Testis (tissue), 3 donors: ENCODE measurements around the gene FAM193A. TPM values are rescaled to one million over a fixed set of nuclear protein-coding genes. Genes with fewer than 3 reads are reported as not detected.
A peak's percentile ranks its signal among the peaks of the same experiment; 100 is the strongest.
"Not testable (repeated sequence)": the region's sequence is repeated elsewhere in the genome, so short reads cannot be mapped to it uniquely, and the experiment has no call there.

ENCODE experiments used
- DNase-seq: peaks from one replicate; pipeline ENCODE4 v3.0.0-alpha.2; 2019
- H3K27ac ChIP-seq, 2 donors: fragments of 200-600 bp; sonication (generic); one replicate each; pipeline ENCODE4 v1.5.1; 2019
- H3K27me3 ChIP-seq: fragments of 200-600 bp; sonication (generic); one replicate; pipeline ENCODE4 v1.5.1; 2019
- H3K36me3 ChIP-seq: fragments of 200-600 bp; sonication (generic); one replicate; pipeline ENCODE4 v1.5.1; 2017; ENCODE audit warnings: low read depth; ENCODE audit errors: missing control alignments
- H3K4me1 ChIP-seq: fragments of 200-600 bp; sonication (generic); one replicate; pipeline ENCODE4 v1.5.1; 2019
- H3K4me3 ChIP-seq, 2 donors: fragments of 200-600 bp; sonication (generic); one replicate each; pipeline ENCODE4 v1.5.1; 2017 to 2019
- H3K9me3 ChIP-seq: fragments of 200-600 bp; sonication (generic); one replicate; pipeline ENCODE4 v1.5.1; 2017
- CTCF ChIP-seq, 3 experiments: fragments of 450-650 bp in 2 of 3; fragments of 200-600 bp in 1 of 3; sonication (generic) in 1 of 3; IDR thresholded peaks; one replicate each; pipeline ENCODE4 v1.5.1; 2016 to 2019; ENCODE audit warnings: antibody characterized with exemption in 3 of 3, mild to moderate bottlenecking in 2 of 3, moderate library complexity in 1 of 3
- POLR2A ChIP-seq: fragments of 450-650 bp; IDR thresholded peaks from one replicate; pipeline ENCODE4 v1.6.1; 2017; ENCODE audit warnings: antibody characterized with exemption, mild to moderate bottlenecking, moderate library complexity
- WGBS, 2 donors: methylation state at CpG; one replicate each; pipeline ENCODE4 v1.1.5; 2018; 5-methylcytosine and 5-hydroxymethylcytosine counted together
- intact Hi-C: fragments of 100-400 bp; cut with DNase I; formaldehyde crosslinking; loops from one replicate; pipeline ENCODE4 v1.15.1; 2023; ENCODE audit warnings: low total_unique reads
- polyA plus RNA-seq: library from polyadenylated mRNA; stranded (reverse); fragments of 350-450 nt; fragmentation: Illumina TruSeq; extraction: RNeasy Lipid Tissue Mini Kit (QIAGEN cat#74804); gene quantifications from one replicate; pipeline ENCODE4 v1.2.3, GENCODE V29; 2014; ENCODE audit warnings: low read depth, low replicate concordance; ENCODE audit not compliant: insufficient read depth
- total RNA-seq, 2 donors: library from RNA; depleted of rRNA; stranded (reverse); fragments of >200 nt; gene quantifications; one replicate each; pipeline ENCODE4 v1.2.3, GENCODE V29; 2016

The FAM193A gene
- total and polyA plus RNA-seq, 3 donors from 2014 or later = 50.4 to 92.4 (median 78.7) TPM

GRCh38 chr4:2588259-2588658 lies 51.8 kb downstream of the FAM193A start:
- H3K27me3 ChIP-seq = no peaks in the 10 kb centered on the region
- H3K27ac ChIP-seq = no peak overlapping the region
- WGBS, 2 donors = 85 to 90% methylated on average over 3 of the region's 3 CpGs
- no peaks in the 10 kb centered on the region for H3K9me3 ChIP-seq
- H3K4me3 ChIP-seq = no peak overlapping the region
- no peak for TF ChIP-seq POLR2A
- no peak for TF ChIP-seq CTCF (IDR thresholded peaks at IDR 0.05)
- intact Hi-C loops = no loop called here
- peaks cover 25% of the 10 kb centered on the region for H3K4me1 ChIP-seq
- no peaks in the 10 kb centered on the region for H3K36me3 ChIP-seq
- no peak for DNase-seq

DNA sequence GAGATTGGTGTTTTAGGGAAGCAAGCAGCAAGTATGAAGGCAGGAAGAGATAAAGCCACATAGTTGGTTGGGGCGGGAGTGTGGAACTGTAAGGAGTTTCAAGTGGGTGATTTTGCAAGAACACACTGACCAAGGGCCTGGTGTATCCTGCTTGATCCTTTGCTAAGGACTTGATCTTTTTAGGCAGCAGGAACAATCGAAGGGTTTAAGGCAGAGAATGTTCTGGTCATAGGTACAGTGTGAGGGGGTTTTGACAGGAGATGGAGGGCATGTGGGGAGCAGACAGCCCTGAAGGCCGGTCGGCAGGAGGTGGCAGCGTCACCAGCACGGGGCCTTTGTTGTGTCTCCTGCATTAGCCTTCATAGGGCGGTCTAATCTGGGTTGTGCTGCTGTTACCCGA lies 54.7 kb downstream of the FAM193A start:
- no peaks in the 10 kb centered on the region for H3K27me3 ChIP-seq
- no peaks in the 10 kb centered on the region for H3K36me3 ChIP-seq
- intact Hi-C loops = no loop called here
- H3K4me3 ChIP-seq = no peak overlapping the region
- no peaks in the 10 kb centered on the region for H3K9me3 ChIP-seq
- H3K4me1 ChIP-seq = peaks cover 29% of the 10 kb centered on the region
- DNase-seq = peak; percentile 54
- H3K27ac ChIP-seq = peak overlapping the region; percentile 44 to 48
- TF ChIP-seq CTCF (IDR thresholded peaks at IDR 0.05) = no peak
- no peak for TF ChIP-seq POLR2A
- WGBS, 2 donors = 42% methylated on average over 8 of the region's 8 CpGs

DNA sequence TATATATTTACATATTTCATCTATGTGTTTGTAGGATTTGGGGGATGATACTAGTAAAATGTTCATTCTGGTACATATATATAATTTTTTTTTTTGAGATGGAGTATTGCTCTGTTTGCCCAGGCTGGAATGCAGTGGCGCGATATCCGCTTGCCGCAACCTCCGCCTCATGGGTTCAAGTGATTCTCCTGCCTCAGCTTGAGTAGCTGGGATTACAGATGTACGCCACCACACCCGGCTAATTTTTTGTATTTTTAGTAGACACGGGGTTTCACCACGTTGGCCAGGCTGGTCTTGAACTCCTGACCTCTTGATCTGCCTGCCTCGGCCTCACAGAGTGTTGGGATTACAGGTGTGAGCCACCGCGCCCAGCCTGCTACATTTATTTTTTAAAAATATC lies 55.6 kb downstream of the FAM193A start:
- DNase-seq, intact Hi-C loops, H3K27me3 ChIP-seq, H3K27ac ChIP-seq, H3K4me3 ChIP-seq, H3K9me3 ChIP-seq, H3K36me3 ChIP-seq: not testable (repeated sequence)
- peaks cover 37% of the 10 kb centered on the region for H3K4me1 ChIP-seq
- WGBS, 2 donors = 85 to 86% methylated on average over 12 of the region's 12 CpGs

DNA sequence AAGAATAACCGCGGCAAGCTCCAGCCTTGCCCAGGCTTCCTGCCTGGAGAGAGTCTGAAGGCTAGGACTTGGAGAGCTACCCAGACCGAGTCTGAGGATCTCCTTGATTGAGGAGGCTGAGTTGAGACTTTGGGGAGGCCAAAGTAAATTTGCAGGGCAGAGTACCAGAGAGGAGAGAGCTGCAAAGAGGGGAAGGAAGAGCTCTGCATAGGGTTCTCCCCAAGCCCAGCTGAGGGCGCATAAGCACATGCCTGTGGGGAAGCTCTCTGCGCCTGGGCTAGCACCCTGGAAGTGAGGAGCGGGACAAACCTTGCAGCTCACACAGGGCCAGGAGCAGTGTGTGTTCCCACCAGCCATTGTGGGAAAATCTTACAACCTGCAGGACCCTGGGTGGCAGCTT lies 56.1 kb downstream of the FAM193A start:
- intact Hi-C loops = no loop called here
- no peaks in the 10 kb centered on the region for H3K9me3 ChIP-seq
- H3K36me3 ChIP-seq = no peaks in the 10 kb centered on the region
- H3K27ac ChIP-seq = no peak overlapping the region
- H3K27me3 ChIP-seq = no peaks in the 10 kb centered on the region
- no peak for TF ChIP-seq POLR2A
- TF ChIP-seq CTCF (IDR thresholded peaks at IDR 0.05) = no peak
- H3K4me1 ChIP-seq = peaks cover 37% of the 10 kb centered on the region
- DNase-seq = no peak
- no peak overlapping the region for H3K4me3 ChIP-seq
- 67 to 72% methylated on average over 6 of the region's 6 CpGs for WGBS, 2 donors

GRCh38 chr4:2593003-2593402 lies 56.6 kb downstream of the FAM193A start:
- intact Hi-C loops = no loop called here
- Histone ChIP-seq H3K36me3 (no peaks in the 10 kb centered on the region), H3K4me3 (no peak overlapping the region), H3K9me3 (no peaks in the 10 kb centered on the region), H3K27me3 (no peaks in the 10 kb centered on the region), H3K27ac (no peak overlapping the region), H3K4me1 (peaks cover 41% of the 10 kb centered on the region)
- DNase-seq = no peak
- no peak for TF ChIP-seq POLR2A
- no peak for TF ChIP-seq CTCF (IDR thresholded peaks at IDR 0.05)
- WGBS, 2 donors = 56 to 63% methylated on average over 5 of the region's 5 CpGs
